OCI-LY7 (cell line): ENCODE measurements around the gene DLGAP4. TPM values are rescaled to one million over a fixed set of nuclear protein-coding genes. Genes with fewer than 3 reads are reported as not detected.

Experiments used
- BruUV-seq: library from RNA; stranded (reverse); fragments of 400-500 nt; replicated peaks from 2 replicates; lab custom pipeline; 2021; lab: Mats Ljungman, UMichigan
- CTCF ChIA-PET: fragments of 300-600 bp; sonication (Branson Sonifier 250); formaldehyde crosslinking; loops from one replicate; lab custom pipeline; 2022; ENCODE audit warnings: antibody characterized with exemption; ENCODE audit not compliant: unreplicated experiment; lab: Charles Lee
- POLR2A ChIA-PET: fragments of 300-600 bp; sonication (Branson Sonifier 250); formaldehyde crosslinking; loops from one replicate; lab custom pipeline; 2022; ENCODE audit warnings: antibody characterized with exemption; lab: Charles Lee
- DNase-seq: peaks from one replicate; pipeline ENCODE4 v3.0.0-alpha.2; 2015; ENCODE audit warnings: low spot score
- H2AFZ ChIP-seq: fragments of 200-600 bp; sonication (generic), shearing (Covaris generic); 2 replicates; pipeline ENCODE4 v1.6.1; 2014; ENCODE audit warnings: mild to moderate bottlenecking, antibody characterized with exemption, low read length, moderate library complexity
- H3K27ac ChIP-seq: fragments of 200-600 bp; sonication (generic); 2 replicates; pipeline ENCODE4 v1.5.1; 2014; ENCODE audit warnings: mixed run types, low read depth, mild to moderate bottlenecking, moderate library complexity, low read length, inconsistent platforms; ENCODE audit not compliant: poor library complexity, severe bottlenecking
- H3K36me3 ChIP-seq: fragments of 200-600 bp; sonication (generic); 2 replicates; pipeline ENCODE4 v1.6.1; 2014; ENCODE audit warnings: mild to moderate bottlenecking, antibody characterized with exemption, low read length, moderate library complexity, mixed read lengths; ENCODE audit not compliant: insufficient read depth
- H3K4me1 ChIP-seq: fragments of 200-600 bp; sonication (generic); 2 replicates; pipeline ENCODE4 v1.5.1; 2014; ENCODE audit warnings: mild to moderate bottlenecking, low read length; ENCODE audit not compliant: insufficient read depth, poor library complexity, severe bottlenecking
- H3K4me2 ChIP-seq: fragments of 200-600 bp; sonication (generic); 2 replicates; pipeline ENCODE4 v1.6.1; 2014; ENCODE audit warnings: mild to moderate bottlenecking, low read length
- H3K4me3 ChIP-seq: fragments of 200-600 bp; sonication (generic); 2 replicates; pipeline ENCODE4 v1.5.1; 2014; ENCODE audit warnings: mild to moderate bottlenecking, low read depth, low read length; ENCODE audit not compliant: poor library complexity, severe bottlenecking
- H3K79me2 ChIP-seq: fragments of 200-600 bp; sonication (generic); 2 replicates; pipeline ENCODE4 v1.6.1; 2016; ENCODE audit warnings: low read depth, mild to moderate bottlenecking, low read length, moderate library complexity, mixed read lengths; ENCODE audit not compliant: insufficient read depth
- H3K9me2 ChIP-seq: fragments of 200-600 bp; sonication (generic); 2 replicates; pipeline ENCODE4 v1.6.1; 2016; ENCODE audit warnings: mild to moderate bottlenecking, low read length, mixed read lengths; ENCODE audit not compliant: insufficient read depth
- H3K9me3 ChIP-seq: fragments of 200-600 bp; sonication (generic); 2 replicates; pipeline ENCODE4 v1.6.1; 2014; ENCODE audit warnings: mild to moderate bottlenecking, mixed run types, low read length, mixed read lengths
- H4K20me1 ChIP-seq: fragments of 200-600 bp; sonication (generic); 2 replicates; pipeline ENCODE4 v1.6.1; 2014; ENCODE audit warnings: mild to moderate bottlenecking, antibody characterized with exemption, low read length, moderate library complexity, mixed read lengths; ENCODE audit not compliant: insufficient read depth
- CTCF ChIP-seq: fragments of 200-600 bp; sonication (generic); conservative IDR thresholded peaks from 2 replicates; pipeline ENCODE4 v1.5.1; 2014; ENCODE audit warnings: mild to moderate bottlenecking, antibody characterized with exemption, low read length, moderate library complexity, mixed read lengths
- EZH2phosphoT487 ChIP-seq: fragments of 200-600 bp; sonication (generic); IDR thresholded peaks from 2 replicates; pipeline ENCODE4 v1.6.1; 2018; ENCODE audit warnings: low read depth, borderline replicate concordance, mild to moderate bottlenecking, mixed run types, antibody characterized with exemption, low read length, moderate library complexity, mixed read lengths
- intact Hi-C: fragments of 100-400 bp; cut with micrococcal nuclease; formaldehyde crosslinking; loops from one replicate; pipeline ENCODE4 v1.10.0; 2022; ENCODE audit not compliant: unreplicated experiment
- total RNA-seq, 2 experiments: library from RNA; depleted of rRNA in 1 of 2; stranded (reverse); fragments of >200 nt in 1 of 2; shearing (Covaris generic) in 1 of 2; gene quantifications; 2 replicates each; pipeline ENCODE4 v1.2.3, GENCODE V29; 2014 to 2022

Gene DLGAP4
- total RNA-seq, 2 experiments from 2014 or later, result 7.7 to 41.6 TPM

DNA sequence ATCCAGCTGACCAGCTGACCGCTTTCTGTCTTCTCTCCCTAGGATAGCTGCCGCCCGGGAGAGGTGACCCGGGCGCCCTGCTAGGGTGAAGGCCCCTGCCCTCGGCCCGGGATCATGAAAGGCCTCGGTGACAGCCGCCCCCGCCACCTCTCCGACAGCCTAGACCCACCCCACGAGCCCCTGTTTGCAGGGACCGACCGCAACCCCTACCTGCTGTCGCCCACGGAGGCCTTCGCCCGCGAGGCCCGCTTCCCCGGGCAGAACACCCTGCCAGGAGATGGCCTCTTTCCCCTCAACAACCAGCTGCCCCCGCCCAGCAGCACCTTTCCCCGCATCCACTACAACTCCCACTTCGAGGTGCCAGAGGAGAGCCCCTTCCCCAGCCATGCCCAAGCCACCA is 125.5 kb downstream of the DLGAP4 start:
- Histone ChIP-seq H3K79me2 (no peaks in the 10 kb centered on the region), H3K27ac (no peak overlapping the region), H2AFZ (no peak overlapping the region), H3K4me2 (no peak overlapping the region), H3K4me3 (no peak overlapping the region), H4K20me1 (no peaks in the 10 kb centered on the region), H3K9me2 (no peaks in the 10 kb centered on the region), H3K9me3 (no peaks in the 10 kb centered on the region), H3K36me3 (no peaks in the 10 kb centered on the region), H3K4me1 (no peaks in the 10 kb centered on the region)
- ChIA-PET CTCF (no interaction called here), POLR2A (no interaction called here)
- intact Hi-C loops, result no loop called here
- DNase-seq, result no peak
- TF ChIP-seq CTCF, result no peak
- no peak for TF ChIP-seq EZH2phosphoT487
- BruUV-seq, result no TSS peak

- no peak for DNase-seq
Observed at GRCh38 chr20:36432096-36432495, 126.0 kb downstream of the DLGAP4 start.

More at GRCh38 chr20:36432096-36432495, 126.0 kb downstream of the DLGAP4 start:
- Histone ChIP-seq H3K4me1 (no peaks in the 10 kb centered on the region), H3K9me3 (no peaks in the 10 kb centered on the region), H4K20me1 (no peaks in the 10 kb centered on the region), H2AFZ (no peak overlapping the region), H3K9me2 (no peaks in the 10 kb centered on the region), H3K36me3 (no peaks in the 10 kb centered on the region), H3K79me2 (no peaks in the 10 kb centered on the region), H3K4me3 (no peak overlapping the region), H3K4me2 (no peak overlapping the region), H3K27ac (no peak overlapping the region)
- CTCF ChIA-PET, result no interaction called here
- TF ChIP-seq CTCF (no peak), EZH2phosphoT487 (no peak)
- POLR2A ChIA-PET, result no interaction called here
- no TSS peak for BruUV-seq
- intact Hi-C loops, result no loop called here
